HG02763 (cell line): ENCODE measurements around the gene MDFI.
"Not testable (repeated sequence)": the region's sequence is repeated elsewhere in the genome, so short reads cannot be mapped to it uniquely, and the experiment has no call there.

Experiments used
- ATAC-seq: cut with Tn5 transposase; IDR thresholded peaks from one replicate; pipeline ENCODE4 v1.9.1; 2021; ENCODE audit warnings: mild to moderate bottlenecking, moderate library complexity; ENCODE audit not compliant: unreplicated experiment

Gene MDFI

DNA sequence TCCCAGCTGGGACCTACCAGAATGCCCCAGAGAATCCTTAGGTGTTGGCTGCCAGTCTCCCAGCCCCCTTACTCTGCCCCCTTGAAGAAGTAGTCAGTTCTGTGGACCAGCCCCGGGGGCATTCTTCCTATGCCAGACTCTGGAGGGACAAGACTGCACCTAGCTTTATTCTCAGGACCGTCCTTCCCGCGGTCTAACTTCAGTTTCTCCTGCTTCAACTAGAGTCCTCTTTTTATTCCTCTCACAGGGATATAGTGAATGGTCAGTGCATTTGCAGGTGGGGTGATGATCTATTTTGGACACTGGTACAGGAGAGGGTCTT is 35.9 kb upstream of the MDFI start:
- no peak for ATAC-seq

DNA sequence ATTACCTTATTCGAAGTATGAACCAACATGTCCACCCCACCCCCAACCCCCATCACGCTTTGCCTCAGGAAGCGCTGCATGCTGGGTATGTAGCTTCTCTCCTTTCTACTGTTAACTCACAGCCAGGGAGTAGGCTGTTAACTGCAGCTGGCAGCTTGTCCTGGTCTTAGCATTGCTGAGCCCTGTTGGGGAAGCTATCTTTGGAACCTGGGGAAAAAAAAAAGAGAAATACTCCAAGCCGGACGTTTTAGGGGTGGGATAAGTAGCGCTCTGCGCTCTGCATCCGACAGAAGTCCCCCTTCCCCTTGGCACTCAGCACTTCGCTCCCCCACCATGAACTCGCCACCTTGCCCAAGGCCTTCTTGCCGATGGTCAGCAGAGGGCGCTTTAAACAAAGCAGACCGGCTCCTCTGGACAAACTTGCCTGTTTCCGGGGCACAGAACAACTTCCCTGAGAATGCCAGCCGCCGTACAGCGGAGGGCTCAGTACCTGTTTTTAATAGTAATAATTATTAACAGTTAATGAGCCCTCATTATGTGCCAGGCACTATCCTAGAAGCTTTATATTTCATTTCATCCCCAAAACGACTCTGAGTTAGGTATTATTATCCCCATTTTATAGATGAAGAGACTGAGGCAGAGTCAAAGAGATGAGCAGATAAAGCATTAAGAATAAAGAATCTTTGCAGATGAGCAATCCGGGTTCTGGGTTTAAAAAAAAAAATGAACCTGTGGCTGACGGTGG is 35.2 kb upstream of the MDFI start:
- ATAC-seq = no peak

DNA sequence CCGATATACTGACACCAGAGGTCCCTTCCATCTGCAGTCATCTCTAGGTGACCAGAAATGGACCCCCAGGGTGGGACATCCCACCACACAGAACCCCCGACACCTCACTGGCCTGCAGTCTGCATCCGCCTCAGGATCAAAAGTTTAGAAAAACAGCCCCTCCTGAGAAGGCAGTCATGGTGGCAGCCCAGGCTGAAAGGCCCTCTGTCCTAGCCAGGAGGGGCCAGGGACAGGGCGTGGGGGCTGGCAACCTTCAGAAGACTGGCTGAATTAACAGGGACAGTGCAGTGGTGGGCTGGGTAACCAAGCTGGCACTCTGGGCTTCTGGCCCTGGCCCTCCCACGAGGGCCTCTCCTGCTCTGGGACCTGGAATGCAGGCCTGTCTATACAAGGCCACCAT is 34.3 kb upstream of the MDFI start:
- ATAC-seq = no peak

- ATAC-seq = no peak
Measured at GRCh38 chr6:41605649-41606048, 32.6 kb upstream of the MDFI start.

DNA sequence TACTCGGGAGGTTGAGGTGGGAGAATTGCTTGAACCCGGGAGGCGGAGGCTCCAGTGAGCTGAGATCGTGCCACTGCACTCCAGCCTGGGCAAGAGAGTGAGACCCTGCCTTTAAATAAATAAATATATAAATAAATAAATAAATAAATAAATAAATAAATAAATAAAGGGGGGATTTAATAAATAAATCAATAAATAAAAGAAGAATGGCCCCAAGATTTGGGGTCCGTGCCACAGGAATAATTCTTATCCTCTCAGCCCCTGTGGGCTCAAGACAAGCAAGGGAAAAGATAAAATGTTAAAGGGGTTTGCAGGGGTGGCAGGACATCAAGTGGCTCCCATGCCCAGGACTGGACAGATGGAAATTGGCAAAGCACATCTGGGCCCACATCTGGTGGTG is 31.2 kb upstream of the MDFI start:
- ATAC-seq = no peak

GRCh38 chr6:41607736-41608135 is 30.5 kb upstream of the MDFI start:
- no peak for ATAC-seq

GRCh38 chr6:41608443-41609151 is 29.7 kb upstream of the MDFI start:
- ATAC-seq = no peak

DNA sequence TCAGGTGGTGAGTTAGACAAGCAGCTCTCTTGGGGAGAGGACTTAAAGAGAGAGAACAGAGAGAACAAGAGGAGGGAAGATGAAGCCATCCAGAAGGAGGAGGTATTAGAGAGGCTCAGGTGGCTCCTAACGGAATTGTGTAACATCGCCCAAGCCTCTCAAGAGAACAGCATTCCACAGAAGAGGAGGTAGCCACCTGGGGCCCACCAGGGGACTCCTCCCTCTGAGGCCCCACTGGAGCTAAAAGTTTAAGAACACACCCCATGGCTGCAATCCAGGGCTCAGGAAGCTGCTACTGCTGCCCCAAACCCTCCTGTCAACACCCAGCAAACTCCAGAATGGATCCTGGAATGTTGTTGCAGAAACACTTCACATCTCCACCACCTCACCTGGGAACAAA is 23.6 kb upstream of the MDFI start:
- ATAC-seq = no peak

- no peak for ATAC-seq
Measured at GRCh38 chr6:41615311-41615710, 23.0 kb upstream of the MDFI start.

DNA sequence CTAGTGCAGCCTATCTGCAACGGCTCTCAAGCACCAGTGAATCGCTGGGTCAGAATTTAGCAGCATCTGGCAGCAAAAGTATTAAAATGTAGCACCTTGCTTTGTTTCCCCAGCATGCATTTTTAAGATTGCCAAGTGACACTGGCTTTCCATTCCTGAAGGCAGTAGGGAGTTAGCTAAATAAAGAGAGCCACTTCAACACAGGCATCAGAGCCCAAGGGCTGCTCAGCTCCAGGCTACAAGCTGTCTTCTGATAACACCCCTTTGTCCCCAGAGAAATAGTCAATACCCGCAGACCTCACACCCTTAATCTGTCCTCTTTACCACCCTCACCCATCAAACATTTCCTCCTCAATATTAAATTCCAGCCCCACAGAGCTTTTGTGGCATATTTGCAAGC is 19.7 kb upstream of the MDFI start:
- no peak for ATAC-seq

GRCh38 chr6:41619193-41619592 is 19.1 kb upstream of the MDFI start:
- ATAC-seq = not testable (repeated sequence)

- no peak for ATAC-seq
Measured at GRCh38 chr6:41621367-41621766, 16.9 kb upstream of the MDFI start.

DNA sequence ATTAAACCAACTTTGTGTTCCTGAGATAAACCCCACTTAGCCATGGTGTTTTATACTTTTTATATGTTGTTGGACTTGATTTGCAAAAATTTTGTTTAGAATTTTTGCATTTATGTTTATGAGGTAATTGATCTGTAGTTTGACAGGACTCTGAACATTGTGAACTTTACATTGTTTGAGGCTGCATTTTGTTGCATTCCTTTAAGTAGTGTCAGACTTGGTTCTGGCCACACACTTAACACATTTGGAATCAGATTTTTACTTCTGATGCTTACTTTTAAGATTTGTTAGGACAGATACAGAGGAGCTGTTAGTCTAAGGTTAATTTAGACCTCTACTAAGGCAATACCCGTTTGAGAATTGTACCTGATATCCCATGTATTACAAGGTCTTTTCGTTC is 16.5 kb upstream of the MDFI start:
- ATAC-seq = no peak

- no peak for ATAC-seq
Measured at GRCh38 chr6:41622206-41622988, 15.9 kb upstream of the MDFI start.

DNA sequence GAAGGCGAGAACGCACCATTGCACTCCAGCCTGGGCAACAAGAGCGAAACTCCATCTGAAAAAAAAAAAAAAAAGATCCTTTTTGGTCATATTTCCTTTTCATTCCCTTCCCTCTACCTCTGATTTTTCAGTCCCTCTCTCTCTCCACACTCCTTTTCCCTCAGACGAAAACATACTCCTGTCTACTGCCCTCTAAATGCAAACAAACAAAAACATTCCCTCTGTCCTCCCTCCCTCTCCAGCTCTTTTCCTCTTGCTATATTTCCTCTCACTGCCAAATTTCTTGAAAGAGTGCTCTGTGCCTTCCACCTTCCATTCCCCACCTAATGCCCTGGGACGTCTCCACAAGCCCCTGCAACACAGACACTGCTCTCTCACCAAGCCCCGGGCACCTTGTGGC is 14.9 kb upstream of the MDFI start:
- no peak for ATAC-seq

GRCh38 chr6:41624621-41625380 is 13.5 kb upstream of the MDFI start:
- ATAC-seq = no peak

GRCh38 chr6:41625442-41625841 is 12.8 kb upstream of the MDFI start:
- ATAC-seq = no peak

- no peak for ATAC-seq
Measured at GRCh38 chr6:41626022-41626421, 12.2 kb upstream of the MDFI start.

DNA sequence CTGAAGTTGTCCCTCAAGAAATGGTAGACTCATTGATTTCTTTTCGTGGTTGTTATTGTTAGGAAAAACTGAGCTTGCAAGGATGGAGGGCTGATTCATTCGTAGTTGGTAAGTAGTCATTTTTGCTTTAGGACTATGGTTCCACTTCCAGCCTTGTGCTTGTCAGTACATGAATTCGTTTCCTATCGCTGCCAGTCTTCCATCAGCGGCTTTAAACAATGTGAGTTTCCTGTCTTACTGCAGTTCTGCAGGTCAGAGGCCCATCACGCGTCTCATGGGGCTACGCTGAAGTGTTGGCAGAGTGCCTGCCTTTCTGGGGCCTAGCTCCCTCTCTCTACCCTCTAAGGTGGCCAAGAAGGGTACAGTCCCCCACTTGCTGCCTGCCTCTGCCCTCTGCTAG is 11.4 kb upstream of the MDFI start:
- no peak for ATAC-seq

DNA sequence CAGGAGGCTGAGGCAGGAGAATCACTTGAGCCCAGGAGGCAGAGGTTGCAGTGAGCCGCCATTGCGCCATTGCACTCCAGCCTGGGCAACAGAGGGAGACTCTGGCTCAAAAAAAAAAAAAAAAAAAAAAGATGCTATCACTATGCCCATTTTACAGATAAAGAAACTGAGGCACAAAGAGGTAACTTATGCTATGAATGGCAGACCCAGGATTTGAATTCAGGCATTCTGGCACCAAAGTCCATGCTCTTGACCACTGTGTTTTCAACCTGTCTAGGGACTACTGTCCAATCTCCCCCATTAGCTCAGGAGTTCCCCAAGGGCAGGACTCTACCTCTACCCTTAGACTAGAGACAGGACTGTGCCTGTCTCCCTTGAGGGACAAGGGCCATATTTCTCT is 9.1 kb upstream of the MDFI start:
- ATAC-seq = no peak

GRCh38 chr6:41630069-41630468 is 8.2 kb upstream of the MDFI start:
- no peak for ATAC-seq
